ENCODE measurements around the gene CPXM2.

DNA sequence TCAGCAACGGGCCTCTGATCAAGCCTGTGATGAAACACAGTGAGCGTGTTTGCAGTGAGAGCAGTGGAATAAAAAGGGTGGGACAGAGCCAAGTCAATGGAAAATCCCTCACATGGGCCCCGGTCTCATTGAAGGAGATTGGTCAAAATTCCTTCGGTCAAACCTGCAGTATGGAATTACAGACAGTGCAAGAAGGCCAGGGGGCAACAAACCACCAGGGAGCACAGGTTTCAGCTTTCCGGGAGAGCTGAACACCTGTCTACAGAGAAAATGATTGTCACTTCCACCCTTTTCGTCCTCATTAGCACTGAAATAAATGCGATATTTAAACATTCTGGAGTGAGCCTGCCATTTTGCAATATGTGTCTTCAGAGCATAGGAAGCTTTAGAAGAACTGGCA lies 132.6 kb downstream of the CPXM2 start:
- TF ChIP-seq POLR2A (conservative IDR thresholded peaks at IDR 0.05) (no peak), HLTF (IDR thresholded peaks at IDR 0.05) (no peak), ZNF668 (CRISPR knock-in tag; IDR thresholded peaks at IDR 0.05) (no peak), CBFB (CRISPR knock-in tag; IDR thresholded peaks at IDR 0.05) (no peak), RUNX1 (IDR thresholded peaks at IDR 0.05; ENCODE audit: low read depth) (no peak), SMAD4 (CRISPR knock-in tag; conservative IDR thresholded peaks at IDR 0.05) (no peak), MEIS2 (IDR thresholded peaks at IDR 0.05; ENCODE audit: partially characterized antibody) (no peak), ARHGAP35 (IDR thresholded peaks at IDR 0.05; ENCODE audit: partially characterized antibody) (no peak), ZNF146 (CRISPR knock-in tag; IDR thresholded peaks at IDR 0.05; ENCODE audit: unreplicated experiment) (no peak), RBM22 (IDR thresholded peaks at IDR 0.05; ENCODE audit: low read depth, low read length, poor library complexity, severe bottlenecking) (no peak), GTF2F1 (IDR thresholded peaks at IDR 0.05; ENCODE audit: low read depth, low read length) (no peak)
- TF ChIP-seq, protein P1, sequence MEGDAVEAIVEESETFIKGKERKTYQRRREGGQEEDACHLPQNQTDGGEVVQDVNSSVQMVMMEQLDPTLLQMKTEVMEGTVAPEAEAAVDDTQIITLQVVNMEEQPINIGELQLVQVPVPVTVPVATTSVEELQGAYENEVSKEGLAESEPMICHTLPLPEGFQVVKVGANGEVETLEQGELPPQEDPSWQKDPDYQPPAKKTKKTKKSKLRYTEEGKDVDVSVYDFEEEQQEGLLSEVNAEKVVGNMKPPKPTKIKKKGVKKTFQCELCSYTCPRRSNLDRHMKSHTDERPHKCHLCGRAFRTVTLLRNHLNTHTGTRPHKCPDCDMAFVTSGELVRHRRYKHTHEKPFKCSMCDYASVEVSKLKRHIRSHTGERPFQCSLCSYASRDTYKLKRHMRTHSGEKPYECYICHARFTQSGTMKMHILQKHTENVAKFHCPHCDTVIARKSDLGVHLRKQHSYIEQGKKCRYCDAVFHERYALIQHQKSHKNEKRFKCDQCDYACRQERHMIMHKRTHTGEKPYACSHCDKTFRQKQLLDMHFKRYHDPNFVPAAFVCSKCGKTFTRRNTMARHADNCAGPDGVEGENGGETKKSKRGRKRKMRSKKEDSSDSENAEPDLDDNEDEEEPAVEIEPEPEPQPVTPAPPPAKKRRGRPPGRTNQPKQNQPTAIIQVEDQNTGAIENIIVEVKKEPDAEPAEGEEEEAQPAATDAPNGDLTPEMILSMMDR (IDR thresholded peaks at IDR 0.05 in 2 of 3, conservative IDR thresholded peaks at IDR 0.05 in 1 of 3; ENCODE audit: insufficient read depth in 2 of 3, low read depth in 1 of 3, low read length in 3 of 3), result no peak
- TF ChIP-seq, protein P2, sequence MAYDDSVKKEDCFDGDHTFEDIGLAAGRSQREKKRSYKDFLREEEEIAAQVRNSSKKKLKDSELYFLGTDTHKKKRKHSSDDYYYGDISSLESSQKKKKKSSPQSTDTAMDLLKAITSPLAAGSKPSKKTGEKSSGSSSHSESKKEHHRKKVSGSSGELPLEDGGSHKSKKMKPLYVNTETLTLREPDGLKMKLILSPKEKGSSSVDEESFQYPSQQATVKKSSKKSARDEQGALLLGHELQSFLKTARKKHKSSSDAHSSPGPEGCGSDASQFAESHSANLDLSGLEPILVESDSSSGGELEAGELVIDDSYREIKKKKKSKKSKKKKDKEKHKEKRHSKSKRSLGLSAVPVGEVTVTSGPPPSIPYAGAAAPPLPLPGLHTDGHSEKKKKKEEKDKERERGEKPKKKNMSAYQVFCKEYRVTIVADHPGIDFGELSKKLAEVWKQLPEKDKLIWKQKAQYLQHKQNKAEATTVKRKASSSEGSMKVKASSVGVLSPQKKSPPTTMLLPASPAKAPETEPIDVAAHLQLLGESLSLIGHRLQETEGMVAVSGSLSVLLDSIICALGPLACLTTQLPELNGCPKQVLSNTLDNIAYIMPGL (CRISPR knock-in tag; IDR thresholded peaks at IDR 0.05), result no peak

All from K562 (cell line).